HL-60 (cell line): ENCODE results near the gene SCYGR4.

ENCODE experiments used
- GABPA ChIP-seq: IDR thresholded peaks from 2 replicates; pipeline ENCODE4 v1.6.1; 2012; ENCODE audit warnings: low read depth
- POLR2AphosphoS5 ChIP-seq: IDR thresholded peaks from 2 replicates; pipeline ENCODE4 v1.6.1; 2012; ENCODE audit warnings: low read depth
- SPI1 ChIP-seq: IDR thresholded peaks from 2 replicates; pipeline ENCODE4 v1.6.1; 2012; ENCODE audit warnings: low read depth, mild to moderate bottlenecking, borderline replicate concordance
- TF ChIP-seq, protein P1 (sequence below): IDR thresholded peaks from one replicate; pipeline ENCODE4 v1.5.1; 2011; ENCODE audit warnings: low read length, control low read depth, inconsistent platforms; ENCODE audit not compliant: insufficient read depth
- TF ChIP-seq, protein P2 (sequence below): IDR thresholded peaks from 2 replicates; pipeline ENCODE4 v1.6.1; 2012; ENCODE audit warnings: low read depth; ENCODE audit not compliant: insufficient replicate concordance

DNA sequence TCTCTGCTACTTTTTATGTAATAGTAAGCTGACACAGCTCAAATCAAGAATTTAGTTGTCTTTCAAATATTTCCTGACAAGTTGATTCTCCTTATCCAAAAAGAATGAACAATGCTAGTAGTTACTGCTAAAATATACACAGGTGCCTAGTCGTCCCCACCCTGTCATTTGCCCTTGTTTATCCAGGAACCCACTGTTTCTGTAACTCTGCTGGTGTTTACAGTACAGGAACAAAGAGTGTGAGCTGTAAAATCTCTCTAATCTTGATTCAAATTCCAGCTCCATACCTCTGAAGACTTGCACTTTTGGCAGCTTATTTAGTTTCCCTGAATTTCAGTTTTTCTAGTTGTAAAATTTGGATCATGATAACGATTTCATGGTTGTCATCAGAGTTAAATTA is 39.7 kb upstream of the SCYGR4 start:
- TF ChIP-seq, protein P1, sequence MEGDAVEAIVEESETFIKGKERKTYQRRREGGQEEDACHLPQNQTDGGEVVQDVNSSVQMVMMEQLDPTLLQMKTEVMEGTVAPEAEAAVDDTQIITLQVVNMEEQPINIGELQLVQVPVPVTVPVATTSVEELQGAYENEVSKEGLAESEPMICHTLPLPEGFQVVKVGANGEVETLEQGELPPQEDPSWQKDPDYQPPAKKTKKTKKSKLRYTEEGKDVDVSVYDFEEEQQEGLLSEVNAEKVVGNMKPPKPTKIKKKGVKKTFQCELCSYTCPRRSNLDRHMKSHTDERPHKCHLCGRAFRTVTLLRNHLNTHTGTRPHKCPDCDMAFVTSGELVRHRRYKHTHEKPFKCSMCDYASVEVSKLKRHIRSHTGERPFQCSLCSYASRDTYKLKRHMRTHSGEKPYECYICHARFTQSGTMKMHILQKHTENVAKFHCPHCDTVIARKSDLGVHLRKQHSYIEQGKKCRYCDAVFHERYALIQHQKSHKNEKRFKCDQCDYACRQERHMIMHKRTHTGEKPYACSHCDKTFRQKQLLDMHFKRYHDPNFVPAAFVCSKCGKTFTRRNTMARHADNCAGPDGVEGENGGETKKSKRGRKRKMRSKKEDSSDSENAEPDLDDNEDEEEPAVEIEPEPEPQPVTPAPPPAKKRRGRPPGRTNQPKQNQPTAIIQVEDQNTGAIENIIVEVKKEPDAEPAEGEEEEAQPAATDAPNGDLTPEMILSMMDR: no peak
- TF ChIP-seq SPI1 (no peak), POLR2AphosphoS5 (no peak), GABPA (no peak)
- TF ChIP-seq, protein P2, sequence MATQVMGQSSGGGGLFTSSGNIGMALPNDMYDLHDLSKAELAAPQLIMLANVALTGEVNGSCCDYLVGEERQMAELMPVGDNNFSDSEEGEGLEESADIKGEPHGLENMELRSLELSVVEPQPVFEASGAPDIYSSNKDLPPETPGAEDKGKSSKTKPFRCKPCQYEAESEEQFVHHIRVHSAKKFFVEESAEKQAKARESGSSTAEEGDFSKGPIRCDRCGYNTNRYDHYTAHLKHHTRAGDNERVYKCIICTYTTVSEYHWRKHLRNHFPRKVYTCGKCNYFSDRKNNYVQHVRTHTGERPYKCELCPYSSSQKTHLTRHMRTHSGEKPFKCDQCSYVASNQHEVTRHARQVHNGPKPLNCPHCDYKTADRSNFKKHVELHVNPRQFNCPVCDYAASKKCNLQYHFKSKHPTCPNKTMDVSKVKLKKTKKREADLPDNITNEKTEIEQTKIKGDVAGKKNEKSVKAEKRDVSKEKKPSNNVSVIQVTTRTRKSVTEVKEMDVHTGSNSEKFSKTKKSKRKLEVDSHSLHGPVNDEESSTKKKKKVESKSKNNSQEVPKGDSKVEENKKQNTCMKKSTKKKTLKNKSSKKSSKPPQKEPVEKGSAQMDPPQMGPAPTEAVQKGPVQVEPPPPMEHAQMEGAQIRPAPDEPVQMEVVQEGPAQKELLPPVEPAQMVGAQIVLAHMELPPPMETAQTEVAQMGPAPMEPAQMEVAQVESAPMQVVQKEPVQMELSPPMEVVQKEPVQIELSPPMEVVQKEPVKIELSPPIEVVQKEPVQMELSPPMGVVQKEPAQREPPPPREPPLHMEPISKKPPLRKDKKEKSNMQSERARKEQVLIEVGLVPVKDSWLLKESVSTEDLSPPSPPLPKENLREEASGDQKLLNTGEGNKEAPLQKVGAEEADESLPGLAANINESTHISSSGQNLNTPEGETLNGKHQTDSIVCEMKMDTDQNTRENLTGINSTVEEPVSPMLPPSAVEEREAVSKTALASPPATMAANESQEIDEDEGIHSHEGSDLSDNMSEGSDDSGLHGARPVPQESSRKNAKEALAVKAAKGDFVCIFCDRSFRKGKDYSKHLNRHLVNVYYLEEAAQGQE: no peak
